Body of pancreas (tissue), 4 donors: ENCODE measurements around the gene PAPOLA. TPM values are rescaled to one million over a fixed set of nuclear protein-coding genes. Genes with fewer than 3 reads are reported as not detected.

ENCODE experiments used
- ATAC-seq: fragments of 150-250 bp; one replicate; pipeline ENCODE4 v1.9.1; 2016
- DNase-seq, 4 donors: peaks; one replicate each; pipeline ENCODE4 v3.0.0-alpha.2; 2019
- H3K27ac ChIP-seq, 4 donors: fragments of 200-600 bp; sonication (generic); 1 replicate in 3 of 4; 2 replicates in 1 of 4; pipeline versions ENCODE4 v1.5.1 to v1.6.1; 2016 to 2019; ENCODE audit warnings: mild to moderate bottlenecking in 1 of 4, mixed read lengths in 1 of 4, moderate library complexity in 1 of 4
- H3K27me3 ChIP-seq, 2 donors: fragments of 200-600 bp; sonication (generic); one replicate each; pipeline ENCODE4 v1.6.0; 2016; ENCODE audit warnings: mild to moderate bottlenecking in 1 of 2
- H3K36me3 ChIP-seq, 2 donors: fragments of 200-600 bp; sonication (generic); replicated peaks in 1 of 2; 2 replicates each; pipeline ENCODE4 v1.5.1; 2016; ENCODE audit warnings: low read depth in 2 of 2; ENCODE audit not compliant: insufficient read depth in 1 of 2
- H3K4me1 ChIP-seq: fragments of 200-600 bp; sonication (generic); one replicate; pipeline ENCODE4 v1.6.0; 2016
- H3K4me3 ChIP-seq, 2 donors: fragments of 200-600 bp; sonication (generic); 1 replicate in 1 of 2; 2 replicates in 1 of 2; pipeline ENCODE4 v1.5.1; 2016 to 2019
- H3K9me3 ChIP-seq, 3 donors: fragments of 200-600 bp; sonication (generic); 1 replicate in 2 of 3; 2 replicates in 1 of 3; pipeline ENCODE4 v1.5.1; 2016
- POLR2A ChIP-seq, 3 donors: fragments of 450-650 bp; IDR thresholded peaks; one replicate each; pipeline ENCODE4 v1.6.1; 2016; ENCODE audit warnings: antibody characterized with exemption in 3 of 3, mild to moderate bottlenecking in 2 of 3
- WGBS, 2 donors: methylation state at CpG; one replicate each; pipeline ENCODE4 v1.1.5; 2017; 5-methylcytosine and 5-hydroxymethylcytosine counted together
- intact Hi-C: fragments of 100-400 bp; cut with DNase I; formaldehyde crosslinking; loops from one replicate; pipeline ENCODE4 v1.15.1; 2023
- total RNA-seq, 2 donors: library from RNA; depleted of rRNA; stranded (reverse); fragments of >200 nt; gene quantifications; one replicate each; pipeline ENCODE4 v1.1.0, GENCODE V29; 2016
- TF ChIP-seq, protein P1 (sequence below), 7 experiments: fragments of 450-650 bp in 4 of 7; fragments of 200-600 bp in 3 of 7; sonication (generic) in 3 of 7; IDR thresholded peaks; one replicate each; pipeline ENCODE4 v1.5.1; 2016 to 2019; ENCODE audit warnings: antibody characterized with exemption in 7 of 7

PAPOLA gene
- total RNA-seq, 2 donors from 2014 or later: 122 to 163 TPM

DNA sequence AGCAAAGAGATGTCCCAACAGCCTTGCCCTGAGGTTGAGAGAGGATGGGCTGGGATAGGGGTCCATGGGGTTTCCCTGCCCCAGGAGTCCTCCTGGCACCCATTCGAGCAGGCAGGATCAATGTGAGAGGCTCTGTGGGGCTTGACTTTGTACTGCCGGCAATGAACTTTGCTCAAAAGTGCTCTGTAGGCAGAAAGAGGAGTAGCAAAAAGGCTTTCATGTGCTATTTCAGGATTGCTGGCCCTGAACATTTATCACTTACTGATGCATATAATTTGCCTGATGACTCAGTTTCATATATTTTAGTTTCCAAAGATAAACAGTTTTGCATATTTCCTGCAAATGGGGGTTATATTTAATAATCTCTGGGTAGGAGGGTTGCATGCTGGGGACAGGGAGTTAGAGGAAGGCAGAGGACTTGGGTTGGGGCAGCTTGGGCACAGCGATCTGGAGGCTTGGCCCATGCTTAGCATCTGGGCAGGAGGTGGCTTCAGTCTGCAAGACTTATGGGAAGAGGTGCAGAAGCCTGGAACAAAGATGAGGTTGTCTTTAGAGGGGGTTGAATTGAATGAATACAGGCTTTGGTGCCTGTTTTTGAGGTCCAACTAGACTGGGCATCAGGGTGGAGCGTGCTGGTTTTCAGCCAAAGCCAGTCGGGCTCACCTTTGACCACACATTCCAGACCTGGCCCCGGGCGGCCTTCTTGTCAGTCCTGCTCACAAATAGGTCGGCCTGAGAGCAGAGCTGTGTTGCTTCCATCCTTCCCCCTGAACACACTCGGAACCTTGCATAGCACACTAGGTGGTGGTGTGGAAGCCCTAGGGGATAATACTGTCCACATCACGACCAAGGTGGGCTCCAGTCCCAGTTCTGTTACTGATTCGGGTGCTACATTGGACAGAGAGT lies 101.4 kb downstream of the PAPOLA start:
- no peak for ATAC-seq
- no peaks in the 10 kb centered on the region for H3K36me3 ChIP-seq
- no peaks in the 10 kb centered on the region for H3K4me1 ChIP-seq
- DNase-seq: no peak
- no peak overlapping the region for H3K27ac ChIP-seq
- no peak overlapping the region for H3K4me3 ChIP-seq
- no peaks in the 10 kb centered on the region for H3K27me3 ChIP-seq
- TF ChIP-seq POLR2A (IDR thresholded peaks at IDR 0.05): no peak
- TF ChIP-seq, protein P1, sequence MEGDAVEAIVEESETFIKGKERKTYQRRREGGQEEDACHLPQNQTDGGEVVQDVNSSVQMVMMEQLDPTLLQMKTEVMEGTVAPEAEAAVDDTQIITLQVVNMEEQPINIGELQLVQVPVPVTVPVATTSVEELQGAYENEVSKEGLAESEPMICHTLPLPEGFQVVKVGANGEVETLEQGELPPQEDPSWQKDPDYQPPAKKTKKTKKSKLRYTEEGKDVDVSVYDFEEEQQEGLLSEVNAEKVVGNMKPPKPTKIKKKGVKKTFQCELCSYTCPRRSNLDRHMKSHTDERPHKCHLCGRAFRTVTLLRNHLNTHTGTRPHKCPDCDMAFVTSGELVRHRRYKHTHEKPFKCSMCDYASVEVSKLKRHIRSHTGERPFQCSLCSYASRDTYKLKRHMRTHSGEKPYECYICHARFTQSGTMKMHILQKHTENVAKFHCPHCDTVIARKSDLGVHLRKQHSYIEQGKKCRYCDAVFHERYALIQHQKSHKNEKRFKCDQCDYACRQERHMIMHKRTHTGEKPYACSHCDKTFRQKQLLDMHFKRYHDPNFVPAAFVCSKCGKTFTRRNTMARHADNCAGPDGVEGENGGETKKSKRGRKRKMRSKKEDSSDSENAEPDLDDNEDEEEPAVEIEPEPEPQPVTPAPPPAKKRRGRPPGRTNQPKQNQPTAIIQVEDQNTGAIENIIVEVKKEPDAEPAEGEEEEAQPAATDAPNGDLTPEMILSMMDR (IDR thresholded peaks at IDR 0.05): no peak
- intact Hi-C loops: no loop called here
- no peaks in the 10 kb centered on the region for H3K9me3 ChIP-seq
- 55 to 60% methylated on average over 7 to 11 of the region's 11 CpGs for WGBS, 2 donors

DNA sequence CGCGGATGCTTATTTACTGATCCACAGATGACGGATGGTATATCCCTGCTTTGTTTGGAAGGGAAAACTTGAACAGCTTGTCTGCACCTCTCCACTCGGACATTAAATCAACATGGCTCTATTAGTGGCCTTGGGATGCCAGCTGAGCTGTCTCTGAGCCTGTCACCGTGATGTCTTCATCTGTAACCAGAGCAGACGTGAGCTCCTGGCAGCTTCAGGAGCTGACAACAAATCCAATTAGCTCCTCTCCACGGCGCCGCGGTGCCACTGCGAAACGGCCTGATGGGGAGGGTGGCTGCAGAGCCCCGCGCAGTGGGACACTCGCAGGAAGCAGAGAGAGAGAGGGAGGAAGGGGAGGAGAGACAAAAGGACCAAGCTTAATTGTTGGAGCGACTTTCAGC lies 112.3 kb downstream of the PAPOLA start:
- no peak for DNase-seq
- Histone ChIP-seq H3K9me3 (no peaks in the 10 kb centered on the region), H3K4me3 (no peak overlapping the region), H3K27ac (no peak overlapping the region), H3K4me1 (no peaks in the 10 kb centered on the region), H3K27me3 (no peaks in the 10 kb centered on the region), H3K36me3 (no peaks in the 10 kb centered on the region)
- no peak for ATAC-seq
- intact Hi-C loops: no loop called here
- TF ChIP-seq POLR2A (IDR thresholded peaks at IDR 0.05): no peak
- TF ChIP-seq, protein P1 (IDR thresholded peaks at IDR 0.05): no peak
- 31 to 32% methylated on average over 16 of the region's 16 CpGs for WGBS, 2 donors

DNA sequence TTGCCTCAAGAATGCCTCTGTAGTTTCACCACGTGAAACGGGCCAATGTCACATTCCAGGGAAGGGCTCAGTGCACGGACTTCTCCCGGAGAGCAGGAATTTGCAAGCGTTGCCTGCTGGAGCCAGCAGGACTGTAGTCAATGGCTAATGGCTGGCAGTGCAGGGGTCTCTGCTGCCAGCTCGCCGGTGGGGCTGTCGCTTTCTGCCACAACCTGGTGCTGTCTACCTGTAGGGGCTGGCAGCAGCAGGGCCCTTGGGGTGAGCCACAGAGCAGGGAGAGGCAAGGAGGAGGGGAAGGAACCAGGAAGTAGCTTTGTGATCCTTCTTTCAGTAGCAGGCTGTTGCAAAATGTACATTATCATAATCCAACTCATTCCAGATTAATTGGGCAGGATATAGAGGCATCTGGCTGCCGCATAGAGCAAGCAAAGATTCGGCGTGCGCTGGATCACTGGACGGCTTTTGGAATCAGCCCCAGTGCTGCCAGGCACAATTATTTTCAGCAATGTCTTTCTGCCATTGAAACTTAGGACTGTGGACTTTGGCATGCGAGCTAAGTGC lies 114.1 kb downstream of the PAPOLA start:
- intact Hi-C loops: no loop called here
- TF ChIP-seq, protein P1 (IDR thresholded peaks at IDR 0.05): no peak
- TF ChIP-seq POLR2A (IDR thresholded peaks at IDR 0.05): peak in 1 of 3 donors; percentile 24
- H3K4me3 ChIP-seq: no peak overlapping the region

More for the DNA sequence above, 114.1 kb downstream of the PAPOLA start:
- ATAC-seq: peak; percentile 76
- Histone ChIP-seq H3K27ac (peak overlapping the region in 1 of 4 donors; percentile 63), H3K4me1 (no peaks in the 10 kb centered on the region), H3K36me3 (no peaks in the 10 kb centered on the region), H3K9me3 (no peaks in the 10 kb centered on the region), H3K27me3 (no peaks in the 10 kb centered on the region)
- WGBS, 2 donors: 40 to 44% methylated on average over 11 to 14 of the region's 14 CpGs
- DNase-seq: peak in 2 of 4 donors; percentile 4 to 21

Other genes with a start within 250 kb of the PAPOLA start
- gene BDKRB1, start 246.2 kb upstream of the PAPOLA start, total RNA-seq: not detected
- gene ATG2B, start 139.0 kb upstream of the PAPOLA start, total RNA-seq: 10 to 100 TPM; 26.2 to 51.7 TPM
- gene GSKIP, start 138.9 kb upstream of the PAPOLA start, total RNA-seq: 10 to 100 TPM in 1 of 2 donors, 1 to 10 TPM in 1; 8.0 to 11.2 TPM
- gene AK7, start 110.3 kb upstream of the PAPOLA start, total RNA-seq: 1 to 10 TPM; 1.6 to 4.3 TPM